GM19099 (cell line): Measurements from ENCODE around the gene RFLNA.

Experiments
- POLR2A ChIP-seq: IDR thresholded peaks from 3 replicates; pipeline ENCODE4 v1.6.1; 2011; ENCODE audit warnings: low read depth; ENCODE audit not compliant: insufficient read length; ENCODE audit errors: extremely low read depth

The RFLNA gene

DNA sequence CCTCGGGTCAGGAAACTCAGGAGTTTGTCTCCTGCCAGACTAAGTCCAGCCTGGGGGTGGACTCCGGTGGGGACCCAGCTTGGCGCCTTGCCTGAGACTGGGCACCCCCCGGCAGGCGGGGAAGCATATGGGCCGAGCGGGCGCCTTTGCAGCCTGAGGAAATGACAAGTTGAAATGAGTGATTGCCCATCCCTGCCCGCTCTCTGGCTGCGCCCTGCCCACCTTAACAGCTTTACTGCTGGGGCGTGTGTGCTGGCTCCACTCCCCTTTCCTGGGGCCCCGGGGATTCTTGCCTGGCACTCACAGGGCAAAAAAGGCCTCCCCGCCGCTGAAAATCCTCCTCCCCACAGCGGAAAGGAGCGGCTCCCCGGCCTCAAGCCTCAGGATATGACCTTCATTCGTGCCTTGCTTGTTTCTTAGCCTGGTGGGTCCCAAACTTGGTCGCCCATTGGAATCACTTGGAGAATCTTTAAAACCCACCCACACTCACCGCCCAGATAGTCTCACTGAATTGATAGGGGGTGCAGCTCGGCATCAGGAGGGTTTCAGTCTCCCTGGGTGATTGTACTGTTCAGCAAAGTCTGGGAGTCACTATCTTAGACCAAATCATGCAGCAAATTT is 1.5 kb downstream of the RFLNA start:
- no peak for TF ChIP-seq POLR2A

DNA sequence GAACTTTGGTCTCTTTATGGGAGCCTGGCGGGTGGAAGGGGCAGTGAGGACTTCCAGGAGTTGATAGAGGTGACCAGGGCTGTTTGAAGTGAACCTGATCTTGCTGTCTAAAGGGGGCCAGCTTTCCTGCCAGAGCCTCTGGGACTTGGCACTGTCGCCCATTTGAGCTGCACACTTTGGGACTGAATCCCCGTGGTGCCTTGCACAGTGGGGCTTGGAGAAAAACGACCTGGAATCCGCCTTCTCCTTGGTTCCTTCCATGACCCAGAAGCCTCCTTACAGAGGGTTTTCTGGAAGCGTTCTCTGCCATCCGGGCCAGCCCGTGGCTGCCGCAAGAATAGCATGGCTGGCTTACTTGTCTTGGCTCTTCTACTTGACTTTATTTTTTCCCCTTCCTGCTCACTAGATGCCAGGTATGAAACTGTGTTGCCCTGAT is 2.0 kb downstream of the RFLNA start:
- TF ChIP-seq POLR2A = no peak

DNA sequence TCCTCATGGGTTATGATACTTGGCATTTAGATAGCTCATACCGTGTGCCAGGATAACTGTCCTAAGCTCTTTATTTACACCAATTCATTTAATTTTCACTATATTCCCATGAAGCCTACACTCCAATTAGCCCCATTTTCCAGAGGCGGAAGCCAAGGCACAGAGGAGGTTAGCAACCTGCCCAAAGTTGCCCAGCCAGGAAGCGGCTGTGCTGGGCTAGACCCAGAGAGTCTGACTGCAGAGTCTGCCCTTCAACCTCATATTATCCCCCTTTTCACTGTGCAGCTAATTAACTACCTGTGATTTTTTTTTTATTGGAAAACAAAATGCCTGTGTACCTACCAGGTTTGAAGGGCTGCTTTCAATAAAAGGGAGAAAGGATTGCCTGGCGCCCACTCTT is 2.5 kb downstream of the RFLNA start:
- no peak for TF ChIP-seq POLR2A

DNA sequence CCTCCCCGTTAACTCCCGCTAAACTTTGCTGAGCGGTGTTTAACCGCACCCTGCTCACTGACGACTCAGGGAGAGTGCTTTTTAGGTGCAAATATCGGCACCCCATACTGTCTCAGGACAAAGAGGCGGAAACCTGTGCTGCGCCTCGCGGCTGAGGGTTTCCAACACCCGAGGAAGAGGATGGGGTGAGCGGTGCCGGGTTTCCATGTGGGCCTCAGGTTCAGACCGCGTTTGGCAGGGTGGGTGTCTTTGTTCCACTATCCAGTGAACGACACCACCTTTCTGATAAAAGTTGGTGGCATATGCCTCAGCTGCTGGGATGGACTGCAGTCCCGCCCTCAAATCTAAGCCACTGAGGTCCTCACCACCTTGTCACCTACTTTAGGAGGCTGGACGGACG is 3.0 kb downstream of the RFLNA start:
- TF ChIP-seq POLR2A = no peak

DNA sequence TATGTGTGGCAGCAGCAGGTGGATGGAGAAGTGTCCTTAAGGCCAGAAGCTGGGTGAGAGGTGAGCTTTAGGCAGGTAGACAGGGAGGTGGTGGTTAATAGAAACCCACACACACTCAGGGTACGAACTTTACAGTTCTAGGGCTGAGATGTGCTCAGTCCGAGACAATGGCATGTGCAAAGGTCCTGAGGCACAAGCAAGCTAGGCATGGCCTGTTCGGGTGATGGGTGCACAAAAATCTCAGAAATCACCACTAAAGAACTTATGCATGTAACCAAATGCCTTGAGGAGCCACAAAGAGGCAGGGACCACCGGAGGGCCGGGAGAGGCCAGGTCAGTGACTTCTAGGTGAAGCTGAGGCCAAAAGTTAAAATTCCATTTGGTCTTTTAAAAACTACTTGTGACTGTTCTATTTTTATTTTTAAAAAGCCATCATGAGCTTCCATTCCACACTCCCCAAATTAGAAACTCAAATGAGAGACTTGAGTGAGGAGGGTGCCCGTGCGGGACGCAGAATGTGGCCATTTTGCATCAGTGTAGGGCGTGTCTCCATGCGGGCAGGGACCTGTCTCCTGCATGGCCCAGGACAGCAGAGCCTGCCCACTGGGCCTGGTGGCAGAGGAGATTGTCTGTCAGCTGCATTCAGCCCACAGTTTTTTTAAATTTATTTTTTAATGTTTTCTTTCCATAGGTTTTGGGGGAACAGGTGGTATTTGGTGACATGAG is 4.0 kb downstream of the RFLNA start:
- TF ChIP-seq POLR2A = no peak

DNA sequence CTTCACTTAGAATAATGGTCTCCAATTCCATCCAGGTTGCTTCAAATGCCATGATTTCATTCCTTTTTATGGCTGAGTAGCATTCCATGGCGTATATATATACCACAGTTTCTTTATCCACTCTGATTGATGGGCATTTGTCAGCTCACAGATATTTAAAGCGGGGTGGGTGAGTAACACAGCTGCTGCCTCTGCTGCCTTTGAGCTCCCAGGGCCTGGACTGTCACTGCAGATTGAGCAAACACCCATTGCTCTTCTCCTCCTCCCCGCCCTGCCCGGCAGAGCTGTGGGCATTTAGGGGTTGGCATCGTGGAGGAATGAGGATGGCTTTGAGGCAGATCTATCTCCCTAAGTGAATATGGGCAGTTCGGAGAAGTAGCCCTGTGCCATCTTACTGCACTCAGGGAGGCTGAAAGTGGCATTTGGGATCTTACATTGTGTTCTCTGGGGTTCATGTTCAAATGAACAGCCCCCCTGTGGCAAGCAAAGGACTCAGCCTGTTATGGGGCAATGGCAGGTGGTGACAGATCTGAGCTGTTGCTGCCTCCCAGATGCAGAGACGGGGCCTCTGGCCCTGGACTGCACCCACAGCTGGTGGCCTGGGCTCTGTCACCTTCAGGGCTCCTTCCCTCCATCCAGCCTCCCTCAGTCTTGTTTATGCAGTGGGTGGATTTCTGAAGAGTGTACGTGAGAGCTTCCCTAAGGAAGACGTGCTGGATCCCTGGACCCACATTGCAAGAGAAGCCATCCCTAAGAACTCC is 4.9 kb downstream of the RFLNA start:
- no peak for TF ChIP-seq POLR2A

DNA sequence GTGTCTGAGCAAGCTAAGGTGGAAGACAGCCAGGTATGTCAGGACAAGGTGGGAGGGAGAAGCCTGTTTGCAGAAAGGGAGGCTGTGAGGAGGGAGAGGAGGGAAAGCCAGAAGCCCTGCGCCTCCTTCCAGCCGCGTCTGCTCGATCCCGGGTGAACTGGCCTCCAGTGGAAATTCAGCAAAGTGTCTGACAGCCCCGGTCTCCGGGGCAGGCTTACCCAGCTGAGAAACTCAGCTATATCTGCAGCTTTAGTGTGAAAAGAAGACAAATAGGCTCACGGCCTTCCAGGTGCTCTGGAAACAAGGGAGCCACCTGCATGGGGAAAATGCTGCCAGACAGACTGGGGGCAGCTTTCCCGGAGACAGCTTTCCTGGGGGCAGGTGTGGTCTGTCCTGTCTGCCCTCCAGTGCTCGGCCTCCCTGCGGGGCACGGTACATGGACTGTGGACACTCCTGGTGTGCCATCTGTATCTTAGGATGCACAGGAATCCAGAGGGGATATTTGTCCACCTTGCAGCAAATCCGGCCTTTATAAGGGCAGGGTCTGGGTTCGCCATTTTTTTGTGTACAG is 6.3 kb downstream of the RFLNA start:
- TF ChIP-seq POLR2A = no peak

DNA sequence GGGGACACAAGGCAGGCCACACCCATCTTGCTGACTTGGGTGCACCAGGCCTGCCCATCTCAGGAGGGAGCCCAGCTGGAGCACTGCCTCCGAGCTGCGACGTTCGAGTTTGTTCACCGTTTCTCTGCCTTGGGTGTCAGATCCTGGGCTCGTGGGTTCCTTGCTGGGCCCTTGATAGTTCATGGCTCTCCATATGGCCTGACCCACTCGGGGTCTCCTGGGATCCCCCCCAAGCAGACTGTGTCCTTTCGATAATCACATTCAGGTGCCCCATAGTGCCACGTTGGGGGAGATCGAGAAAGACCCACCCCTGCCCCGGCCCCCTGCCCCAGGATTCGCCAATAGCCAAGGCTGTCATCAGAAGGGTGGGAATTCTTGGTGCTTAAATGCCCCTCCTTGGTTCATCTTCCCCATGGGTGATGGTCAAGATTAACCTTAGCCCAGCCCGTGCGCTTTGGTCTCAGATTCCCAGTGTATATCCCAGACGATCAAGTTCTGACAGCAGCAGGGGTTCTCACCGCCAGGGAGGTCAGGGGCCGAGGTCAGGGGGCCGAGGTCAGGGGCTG is 7.4 kb downstream of the RFLNA start:
- TF ChIP-seq POLR2A = no peak

DNA sequence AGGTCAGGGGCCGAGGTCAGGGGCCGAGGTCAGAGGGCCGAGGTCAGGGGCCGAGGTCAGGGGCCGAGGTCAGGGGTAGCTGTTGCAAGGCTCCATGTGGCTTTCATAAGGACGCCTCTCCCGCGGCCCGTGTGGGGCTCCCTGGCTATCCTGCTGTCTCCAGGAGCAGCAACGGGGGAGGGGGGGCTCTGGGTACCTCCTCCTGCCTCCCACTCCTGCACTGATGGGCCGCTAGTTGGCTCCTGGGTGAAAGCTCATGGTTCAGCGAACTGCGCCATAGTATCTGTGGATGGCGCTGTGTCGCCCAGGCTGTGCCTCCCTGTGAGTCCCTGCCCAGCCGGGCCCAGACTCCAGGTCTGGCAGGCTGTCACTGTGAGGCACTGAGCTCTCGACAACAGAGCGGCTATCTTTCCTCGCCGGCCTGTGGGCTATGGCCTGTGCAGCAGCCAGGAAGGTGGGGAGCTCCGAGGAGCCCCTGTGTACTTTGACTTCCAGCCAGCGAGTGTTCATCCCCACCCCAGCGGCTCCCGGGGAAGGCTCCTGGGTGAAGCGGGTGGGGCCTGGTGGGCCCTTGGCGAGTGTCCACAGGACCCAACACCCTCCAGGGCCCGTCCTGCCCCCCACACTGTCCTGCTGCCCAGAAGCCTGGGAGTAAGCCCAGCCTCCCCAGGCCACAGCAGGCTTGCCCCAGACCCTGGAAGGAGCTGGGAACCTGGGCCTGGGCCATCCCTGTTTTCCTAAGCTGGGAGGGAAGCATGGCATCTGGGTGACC is 8.1 kb downstream of the RFLNA start:
- TF ChIP-seq POLR2A = no peak

DNA sequence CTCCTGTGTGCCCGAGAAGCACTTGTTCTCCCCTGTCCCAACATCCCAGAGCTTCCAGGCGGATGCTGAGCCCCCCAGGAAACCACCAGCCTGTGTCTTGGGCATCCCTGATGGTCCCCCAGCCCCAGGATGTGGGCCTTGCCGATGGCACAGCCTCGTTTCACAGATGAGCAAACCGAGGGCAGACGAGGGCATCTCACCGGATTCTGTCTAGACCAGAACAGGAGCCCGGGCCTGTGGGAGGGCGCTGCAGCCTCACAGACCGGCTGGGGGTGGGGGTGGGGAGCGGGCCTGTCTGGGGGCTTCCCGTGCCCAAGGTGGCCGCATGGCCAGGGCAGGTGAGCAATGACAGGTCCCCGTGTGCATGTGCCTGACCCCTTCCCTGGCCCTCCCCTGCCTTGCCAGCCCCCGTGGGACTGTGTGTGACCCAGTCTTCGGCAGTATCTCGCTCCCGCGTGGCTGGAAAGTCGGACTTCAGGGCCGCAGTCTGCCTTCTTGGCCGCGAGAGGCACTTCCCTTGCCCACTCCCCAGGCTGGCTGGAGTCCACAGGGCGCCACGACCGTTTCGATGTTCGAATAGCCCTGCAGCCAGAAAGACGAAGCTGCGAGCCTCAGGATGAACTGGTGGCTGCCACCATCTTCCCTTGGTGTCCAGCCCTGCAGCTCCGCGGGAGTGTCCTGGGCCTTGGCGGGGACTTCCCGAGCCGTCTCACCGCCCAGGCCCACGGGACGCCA is 8.9 kb downstream of the RFLNA start:
- TF ChIP-seq POLR2A = no peak

DNA sequence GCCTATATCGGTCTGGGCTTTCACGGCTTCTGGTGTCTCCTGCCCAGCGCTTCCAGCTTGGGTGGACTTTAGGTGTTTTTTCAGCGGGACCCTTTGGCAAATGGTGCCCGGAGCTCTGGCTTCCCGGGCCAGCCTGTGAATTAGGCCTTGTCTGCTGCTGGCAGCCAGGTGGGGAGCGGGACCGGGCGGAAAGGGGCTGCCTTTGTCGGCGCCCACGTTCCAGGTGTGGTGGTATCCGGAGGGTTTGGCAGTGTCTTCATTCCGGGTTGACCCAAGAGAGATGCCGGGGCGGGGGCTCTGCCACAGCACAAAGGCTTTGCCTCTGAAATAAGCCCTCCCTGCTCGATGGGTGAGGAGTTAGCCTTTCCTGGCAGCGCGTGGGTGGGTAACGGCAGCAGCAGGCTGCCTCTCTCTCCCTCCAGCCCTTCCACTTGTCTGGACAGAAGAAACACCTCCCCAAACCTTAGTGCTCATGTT is 9.5 kb downstream of the RFLNA start:
- TF ChIP-seq POLR2A = no peak

DNA sequence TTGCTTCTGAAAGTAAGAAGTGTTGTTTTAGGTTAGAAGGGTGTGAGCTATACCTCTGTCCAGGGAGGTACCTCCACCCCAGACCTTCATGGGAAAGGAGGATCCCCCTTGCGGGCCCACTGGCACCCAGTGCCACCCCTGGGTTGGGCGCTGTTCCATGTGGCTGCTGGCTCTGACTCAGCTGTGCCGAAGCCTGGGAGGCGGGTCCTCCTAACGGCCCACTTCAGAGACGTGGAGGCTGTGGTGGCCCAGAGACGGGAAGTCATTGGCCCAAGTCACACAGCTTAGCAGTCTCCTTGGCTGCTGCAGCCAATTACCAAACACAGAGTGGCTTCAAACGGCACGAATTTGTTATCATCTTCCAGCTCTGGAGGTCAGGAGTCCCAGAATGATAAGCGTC is 10.2 kb downstream of the RFLNA start:
- no peak for TF ChIP-seq POLR2A

DNA sequence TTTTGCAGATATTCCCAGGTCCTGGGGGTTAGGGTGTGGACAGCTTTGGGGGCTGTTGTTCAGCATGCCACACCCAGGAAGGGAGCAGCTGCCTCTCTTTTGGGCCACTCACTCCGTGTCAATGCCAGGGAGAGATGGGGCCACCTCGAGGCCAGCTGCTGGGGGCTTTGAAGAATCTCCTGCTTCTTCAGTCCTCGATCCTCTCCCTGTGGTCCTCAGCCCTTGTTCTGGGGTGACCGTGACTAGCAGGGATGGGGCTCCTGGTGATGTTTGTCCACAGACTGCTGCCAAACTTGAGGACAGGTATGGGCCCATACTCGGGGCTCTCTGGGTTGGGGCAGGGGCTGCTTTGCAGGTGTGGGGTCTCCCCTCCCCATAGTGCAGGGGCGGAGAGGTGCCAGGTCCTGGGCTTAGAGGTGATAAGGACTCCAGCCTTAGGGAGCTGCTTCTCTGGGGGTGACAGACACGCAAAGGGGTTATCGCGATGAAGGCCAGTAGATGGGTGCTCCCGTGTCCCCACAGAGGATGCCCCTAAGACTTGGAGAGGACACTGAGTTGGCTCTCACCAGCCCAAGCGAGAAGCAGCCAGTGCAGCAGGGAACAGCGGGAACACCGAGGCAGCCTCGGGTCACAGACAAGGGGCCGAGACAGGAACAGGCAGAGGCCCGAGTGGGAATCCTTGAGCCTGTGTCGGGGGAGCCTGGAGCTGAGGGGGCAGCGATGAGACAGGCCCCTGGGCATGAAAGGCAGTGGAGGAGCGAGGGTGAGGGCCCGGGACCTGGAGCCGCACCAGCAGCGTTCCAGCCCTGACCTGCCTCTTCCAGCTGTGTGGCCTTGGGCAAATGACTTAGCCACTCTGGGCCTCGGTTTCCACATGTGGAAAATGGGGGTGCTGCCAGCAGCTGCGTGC is 11.1 kb downstream of the RFLNA start:
- TF ChIP-seq POLR2A = no peak
